Measurements from ENCODE around the gene KRTAP4-16. TPM values are rescaled to one million over a fixed set of nuclear protein-coding genes. Genes with fewer than 3 reads are reported as not detected.
"Not testable (repeated sequence)": the region's sequence is repeated elsewhere in the genome, so short reads cannot be mapped to it uniquely, and the experiment has no call there.

The KRTAP4-16 gene
- total RNA-seq, 6 experiments from 2014 or later, result not detected

GRCh38 chr17:41133880-41134735 lies 32.1 kb upstream of the KRTAP4-16 start:
- Mint-ChIP-seq H3K4me3 (peak overlapping the region; percentile 51), H3K9me3 (peaks cover 15% of the 10 kb centered on the region), H3K36me3 (ENCODE audit: low read depth) (peaks cover 36% of the 10 kb centered on the region), H3K27me3 (ENCODE audit: insufficient read depth) (no peaks in the 10 kb centered on the region; the same call in 1 of the 2 replicates), H3K27ac (peak overlapping the region; percentile 91), H3K4me1 (ENCODE audit: low read depth) (peaks cover 49% of the 10 kb centered on the region)
- no peak for TF ChIP-seq CTCF (IDR thresholded peaks at IDR 0.05)
- no peak for DNase-seq

- H3K27ac Mint-ChIP-seq, result peak overlapping the region; percentile 85
Observed at GRCh38 chr17:41131979-41132378, 30.0 kb upstream of the KRTAP4-16 start.

DNA sequence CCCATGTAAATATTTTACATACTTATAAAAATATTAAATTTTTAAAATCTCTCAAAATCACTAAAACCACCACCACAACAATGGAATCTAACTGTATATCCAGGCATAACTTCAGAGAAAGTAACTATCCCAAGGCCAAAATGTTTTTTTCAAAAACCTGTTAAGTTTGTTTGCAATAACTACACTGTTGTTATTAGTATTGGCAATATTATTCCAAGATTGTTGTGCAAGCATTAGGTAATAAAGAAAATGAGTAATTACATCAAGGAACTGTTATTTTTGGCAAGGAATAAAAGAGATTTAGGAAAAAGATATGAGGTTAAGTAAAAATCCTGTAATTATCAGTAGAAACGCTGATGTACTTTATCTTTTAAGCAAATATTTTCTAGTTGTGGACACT lies 25.4 kb upstream of the KRTAP4-16 start:
- no peak overlapping the region for H3K27ac Mint-ChIP-seq
- H3K27me3 Mint-ChIP-seq (ENCODE audit: insufficient read depth), result no peaks in the 10 kb centered on the region; the same call in 1 of the 2 replicates
- peaks cover 41% of the 10 kb centered on the region for H3K36me3 Mint-ChIP-seq (ENCODE audit: low read depth)
- TF ChIP-seq CTCF (IDR thresholded peaks at IDR 0.05), result no peak
- peaks cover 11% of the 10 kb centered on the region for H3K9me3 Mint-ChIP-seq
- H3K4me3 Mint-ChIP-seq, result no peak overlapping the region
- peaks cover 54% of the 10 kb centered on the region for H3K4me1 Mint-ChIP-seq (ENCODE audit: low read depth)
- DNase-seq, result no peak

More at GRCh38 chr17:41131979-41132378, 30.0 kb upstream of the KRTAP4-16 start:
- no peaks in the 10 kb centered on the region; the same call in 1 of the 2 replicates for H3K27me3 Mint-ChIP-seq (ENCODE audit: insufficient read depth)
- H3K4me1 Mint-ChIP-seq (ENCODE audit: low read depth), result peaks cover 49% of the 10 kb centered on the region
- H3K9me3 Mint-ChIP-seq, result peaks cover 10% of the 10 kb centered on the region
- H3K4me3 Mint-ChIP-seq, result peak overlapping the region; percentile 16; the same call in 1 of the 2 replicates
- TF ChIP-seq CTCF (IDR thresholded peaks at IDR 0.05), result no peak
- DNase-seq, result peak; percentile 24
- peaks cover 26% of the 10 kb centered on the region for H3K36me3 Mint-ChIP-seq (ENCODE audit: low read depth)

GRCh38 chr17:41126412-41126811 lies 24.4 kb upstream of the KRTAP4-16 start:
- Mint-ChIP-seq H3K27me3 (ENCODE audit: insufficient read depth) (no peaks in the 10 kb centered on the region; the same call in 1 of the 2 replicates), H3K27ac (no peak overlapping the region), H3K9me3 (peaks cover 17% of the 10 kb centered on the region), H3K4me1 (ENCODE audit: low read depth) (peaks cover 49% of the 10 kb centered on the region), H3K36me3 (ENCODE audit: low read depth) (peaks cover 46% of the 10 kb centered on the region), H3K4me3 (no peak overlapping the region)
- TF ChIP-seq CTCF (IDR thresholded peaks at IDR 0.05), result no peak
- no peak for DNase-seq

DNA sequence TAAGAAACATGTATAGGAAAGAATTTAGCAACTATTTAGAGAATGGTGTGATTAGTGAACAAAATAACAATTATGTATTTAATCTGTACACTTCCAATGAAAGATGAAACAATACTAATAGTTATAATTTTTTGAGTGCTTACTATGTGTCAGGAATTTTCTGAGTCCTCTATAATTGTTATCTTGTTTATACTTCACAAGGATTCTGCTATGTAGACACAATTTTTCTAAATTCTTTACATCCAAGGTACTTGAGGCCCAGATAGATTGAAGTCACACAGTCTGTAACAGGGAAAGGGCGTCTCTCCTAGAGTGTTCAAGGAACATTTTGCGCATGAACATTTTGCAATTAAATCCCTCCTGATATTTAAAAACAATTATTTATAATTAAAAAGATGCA lies 23.1 kb upstream of the KRTAP4-16 start:
- H3K4me3 Mint-ChIP-seq, result no peak overlapping the region

DNA sequence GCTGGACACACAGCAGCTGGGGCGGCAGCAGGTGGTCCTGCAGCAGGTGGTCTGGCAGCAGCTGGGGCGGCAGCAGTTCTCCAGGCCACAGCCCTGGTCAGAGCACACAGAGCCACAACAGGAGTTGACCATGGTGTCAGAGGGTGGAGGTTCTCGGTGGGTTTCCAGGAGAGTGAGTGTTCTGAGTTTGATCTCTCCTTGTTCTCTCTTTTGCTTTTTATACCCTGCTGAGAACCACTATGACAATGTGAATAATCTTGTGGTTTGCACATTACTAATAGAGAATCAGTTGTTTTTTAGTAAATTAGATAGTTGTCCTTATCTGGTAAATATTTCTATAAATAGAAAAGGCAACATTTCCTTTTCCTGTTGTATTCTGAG lies 22.0 kb upstream of the KRTAP4-16 start, which contains the start of gene KRTAP4-12:
Gene KRTAP4-12, minus strand, starts transcription at position 192 of the 381 bp plus-strand sequence. Its CDS starts 60 bp downstream, at position 132.
- Mint-ChIP-seq H3K27ac (peak within 1 kb of the TSS; percentile 76), H3K4me3 (peak within 1 kb of the TSS; percentile 20; the same call in 1 of the 2 replicates), H3K9me3 (peaks cover 12% of the 10 kb centered on the region), H3K36me3 (ENCODE audit: low read depth) (peaks cover 35% of the 10 kb centered on the region), H3K4me1 (ENCODE audit: low read depth) (peaks cover 55% of the 10 kb centered on the region)
- peak; percentile 22 for DNase-seq
- H3K27me3 Mint-ChIP-seq (ENCODE audit: insufficient read depth), result not testable (repeated sequence)

More for the DNA sequence above, 23.1 kb upstream of the KRTAP4-16 start:
- Mint-ChIP-seq H3K9me3 (peaks cover 17% of the 10 kb centered on the region), H3K27ac (no peak overlapping the region), H3K27me3 (ENCODE audit: insufficient read depth) (no peaks in the 10 kb centered on the region; the same call in 1 of the 2 replicates), H3K36me3 (ENCODE audit: low read depth) (peaks cover 44% of the 10 kb centered on the region), H3K4me1 (ENCODE audit: low read depth) (peaks cover 48% of the 10 kb centered on the region)
- no peak for DNase-seq
- no peak for TF ChIP-seq CTCF (IDR thresholded peaks at IDR 0.05)

- DNase-seq; H3K27me3 Mint-ChIP-seq (ENCODE audit: insufficient read depth); H3K9me3 Mint-ChIP-seq: not testable (repeated sequence)
- H3K27ac Mint-ChIP-seq, result peak overlapping the region; percentile 76
- peaks cover 61% of the 10 kb centered on the region for H3K4me1 Mint-ChIP-seq (ENCODE audit: low read depth)
- H3K4me3 Mint-ChIP-seq, result peak overlapping the region; percentile 20; the same call in 1 of the 2 replicates
- H3K36me3 Mint-ChIP-seq (ENCODE audit: low read depth), result peaks cover 30% of the 10 kb centered on the region
Observed at GRCh38 chr17:41123292-41123990, 21.4 kb upstream of the KRTAP4-16 start.
